Liver (tissue), 9 donors: ENCODE results near the gene NMB. TPM values are rescaled to one million over a fixed set of nuclear protein-coding genes. Genes with fewer than 3 reads are reported as not detected.

ENCODE experiments used
- DNase-seq: peaks from one replicate; pipeline ENCODE4 v3.0.0-alpha.2; 2017; ENCODE audit warnings: low spot score
- H3K27ac ChIP-seq, 2 donors: one replicate each; pipeline ENCODE4 v1.7.0; 2013; ENCODE audit warnings: inconsistent platforms in 2 of 2, low read length in 2 of 2, control low read depth in 1 of 2, low read depth in 1 of 2, mild to moderate bottlenecking in 1 of 2
- H3K27me3 ChIP-seq, 4 donors: one replicate each; pipeline versions ENCODE4 v1.6.1 to v1.7.0; 2013; ENCODE audit warnings: low read length in 3 of 4, inconsistent platforms in 1 of 4, mild to moderate bottlenecking in 1 of 4, moderate library complexity in 1 of 4; ENCODE audit not compliant: control insufficient read depth in 4 of 4, insufficient read depth in 4 of 4
- H3K36me3 ChIP-seq, 4 donors: one replicate each; pipeline versions ENCODE4 v1.6.1 to v1.7.0; 2013; ENCODE audit warnings: low read length in 3 of 4, mild to moderate bottlenecking in 3 of 4, low read depth in 1 of 4, moderate library complexity in 1 of 4; ENCODE audit not compliant: control insufficient read depth in 4 of 4, insufficient read depth in 3 of 4
- H3K4me1 ChIP-seq, 4 donors: one replicate each; pipeline versions ENCODE4 v1.6.1 to v1.7.0; 2013; ENCODE audit warnings: low read length in 3 of 4, mild to moderate bottlenecking in 3 of 4, moderate library complexity in 1 of 4; ENCODE audit not compliant: control insufficient read depth in 4 of 4, insufficient read depth in 4 of 4
- H3K4me3 ChIP-seq, 3 donors: one replicate each; pipeline versions ENCODE4 v1.6.1 to v1.7.0; 2013; ENCODE audit warnings: low read length in 3 of 3, control low read depth in 1 of 3, low read depth in 1 of 3, mild to moderate bottlenecking in 1 of 3
- H3K9ac ChIP-seq, 2 donors: one replicate each; pipeline ENCODE4 v1.7.0; 2013; ENCODE audit warnings: low read length in 2 of 2, mild to moderate bottlenecking in 2 of 2, moderate library complexity in 2 of 2, control low read depth in 1 of 2, low read depth in 1 of 2
- H3K9me3 ChIP-seq, 4 donors: one replicate each; pipeline versions ENCODE4 v1.6.1 to v1.7.0; 2013; ENCODE audit warnings: low read length in 3 of 4; ENCODE audit not compliant: control insufficient read depth in 4 of 4
- FOXA1 ChIP-seq: IDR thresholded peaks from 2 replicates; pipeline ENCODE4 v1.6.1; 2016; ENCODE audit warnings: antibody characterized with exemption
- FOXA2 ChIP-seq: IDR thresholded peaks from 2 replicates; pipeline ENCODE4 v1.6.1; 2016; ENCODE audit warnings: antibody characterized with exemption
- WGBS: extraction: QIAGEN DNeasy Blood & Tissue Kit; methylation state at CpG from one replicate; pipeline ENCODE4 v1.1.7; 2013; 5-methylcytosine and 5-hydroxymethylcytosine counted together
- polyA plus RNA-seq, 2 donors: library from polyadenylated mRNA; stranded (reverse) in 1 of 2; unstranded in 1 of 2; fragments of 200-250 nt in 1 of 2; fragments of >200 nt in 1 of 2; fragmentation: Nextera tagmentation in 1 of 2; extraction: Ambion mirVana in 1 of 2; gene quantifications; one replicate each; pipeline versions ENCODE4 v1.2.1 to v1.2.3, GENCODE V29; 2013 to 2015
- total RNA-seq, 2 donors: library from RNA; depleted of rRNA; stranded (reverse); fragments of >200 nt; gene quantifications; one replicate each; pipeline ENCODE4 v1.2.3, GENCODE V29; 2014
- TF ChIP-seq, protein P1 (sequence below): IDR thresholded peaks from 2 replicates; pipeline ENCODE4 v1.6.1; 2016; ENCODE audit warnings: antibody characterized with exemption
- donor health status: healthy.
- donor health status: healthy.
- donor health status: healthy.
- donor health status: healthy.
- donor health status: healthy.

NMB gene
- total and polyA plus RNA-seq, 4 donors = 0.59 to 1.8 (median 1.1) TPM

GRCh38 chr15:84605554-84605882 lies 52.5 kb downstream of the NMB start:
- 75% methylated on average over 2 of the region's 2 CpGs for WGBS
- H3K9me3 ChIP-seq = no peaks in the 10 kb centered on the region
- H3K4me3 ChIP-seq = no peak overlapping the region
- DNase-seq = no peak
- H3K27ac ChIP-seq = peak overlapping the region; percentile 48 to 71
- peaks cover under 1 to 6% (median 4%) of the 10 kb centered on the region in 4 donors for H3K36me3 ChIP-seq
- H3K27me3 ChIP-seq = no peaks in the 10 kb centered on the region
- H3K4me1 ChIP-seq = peaks cover 16 to 56% (median 30%) of the 10 kb centered on the region in 4 donors
- TF ChIP-seq FOXA1 (no peak), FOXA2 (no peak)
- TF ChIP-seq, protein P1, sequence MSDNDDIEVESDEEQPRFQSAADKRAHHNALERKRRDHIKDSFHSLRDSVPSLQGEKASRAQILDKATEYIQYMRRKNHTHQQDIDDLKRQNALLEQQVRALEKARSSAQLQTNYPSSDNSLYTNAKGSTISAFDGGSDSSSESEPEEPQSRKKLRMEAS = no peak
- no peak overlapping the region for H3K9ac ChIP-seq

Other genes with a start within 250 kb of the NMB start
- gene ZSCAN2, start 57.2 kb downstream of the NMB start, total RNA-seq = 10 to 100 TPM in 1 of 2 donors, 1 to 10 TPM in 1; 6.9 to 11.0 TPM
- gene ZSCAN2, start 57.2 kb downstream of the NMB start, polyA plus RNA-seq = 1 to 10 TPM; 5.4 to 9.0 TPM
- 10 to 100 TPM in 1 of 2 donors, 1 to 10 TPM in 1; 9.9 to 16.0 TPM for gene WDR73, start 3.9 kb downstream of the NMB start, total RNA-seq
- 10 to 100 TPM in 1 of 2 donors, 1 to 10 TPM in 1; 7.5 to 10.2 TPM for gene WDR73, start 3.9 kb downstream of the NMB start, polyA plus RNA-seq
- 10 to 100 TPM; 72.9 to 90.2 TPM for gene SEC11A, start 57.9 kb upstream of the NMB start, total RNA-seq
- 10 to 100 TPM; 56.7 to 69.8 TPM for gene SEC11A, start 57.9 kb upstream of the NMB start, polyA plus RNA-seq
- gene ZNF592, start 90.4 kb upstream of the NMB start, total RNA-seq = 10 to 100 TPM in 1 of 2 donors, 1 to 10 TPM in 1; 8.5 to 10.6 TPM
- 1 to 10 TPM; 4.4 to 6.6 TPM for gene ZNF592, start 90.4 kb upstream of the NMB start, polyA plus RNA-seq
- gene ALPK3, start 159.2 kb upstream of the NMB start, total RNA-seq = 10 to 100 TPM in 1 of 2 donors, 1 to 10 TPM in 1; 3.1 to 10.0 TPM
- gene ALPK3, start 159.2 kb upstream of the NMB start, polyA plus RNA-seq = 1 to 10 TPM in 1 of 2 donors, under 1 TPM in 1; 0.96 to 2.5 TPM
- 10 to 100 TPM in 1 of 2 donors, under 1 TPM in 1; 0.09 to 39.7 TPM for gene SLC28A1, start 226.5 kb upstream of the NMB start, total RNA-seq
- gene SLC28A1, start 226.5 kb upstream of the NMB start, polyA plus RNA-seq = 10 to 100 TPM; 14.8 to 21.9 TPM